H9 (cell line): ENCODE data around the gene TEAD1. TPM values are rescaled to one million over a fixed set of nuclear protein-coding genes. Genes with fewer than 3 reads are reported as not detected.

Experiments used
- DNase-seq: peaks from one replicate; pipeline ENCODE4 v3.0.0-alpha.2; 2017
- H2AFZ ChIP-seq: one replicate; pipeline ENCODE4 v1.6.1; 2013; ENCODE audit warnings: mild to moderate bottlenecking, low read length, control low read depth, moderate library complexity
- H2AK5ac ChIP-seq: 2 replicates; pipeline ENCODE4 v1.6.1; 2013; ENCODE audit warnings: low read length, control low read depth, mixed read lengths; ENCODE audit not compliant: insufficient read length
- H2BK120ac ChIP-seq: one replicate; pipeline ENCODE4 v1.6.1; 2013; ENCODE audit warnings: low read depth, mild to moderate bottlenecking, low read length, control low read depth, inconsistent platforms; ENCODE audit not compliant: poor library complexity, severe bottlenecking
- H2BK12ac ChIP-seq: 2 replicates; pipeline ENCODE4 v1.6.1; 2013; ENCODE audit warnings: low read length, control low read depth, mixed read lengths, low read depth; ENCODE audit not compliant: insufficient read length
- H2BK15ac ChIP-seq: 2 replicates; pipeline ENCODE4 v1.6.1; 2013; ENCODE audit warnings: low read depth, low read length, control low read depth
- H2BK20ac ChIP-seq: one replicate; pipeline ENCODE4 v1.6.1; 2013; ENCODE audit warnings: low read depth, mild to moderate bottlenecking, low read length, control low read depth, inconsistent platforms; ENCODE audit not compliant: poor library complexity, severe bottlenecking
- H2BK5ac ChIP-seq: 2 replicates; pipeline ENCODE4 v1.6.1; 2013; ENCODE audit warnings: low read length, control low read depth, mixed read lengths; ENCODE audit not compliant: insufficient read length
- H3K14ac ChIP-seq: 2 replicates; pipeline ENCODE4 v1.6.1; 2013; ENCODE audit warnings: low read length, control low read depth; ENCODE audit not compliant: insufficient read depth
- H3K18ac ChIP-seq: 2 replicates; pipeline ENCODE4 v1.6.1; 2013; ENCODE audit warnings: low read depth, mild to moderate bottlenecking, mixed read lengths, low read length, control low read depth; ENCODE audit not compliant: insufficient read length
- H3K23ac ChIP-seq: 2 replicates; pipeline ENCODE4 v1.6.1; 2013; ENCODE audit warnings: low read length, control low read depth, mixed read lengths, low read depth; ENCODE audit not compliant: insufficient read length
- H3K23me2 ChIP-seq: 2 replicates; pipeline ENCODE4 v1.6.1; 2013; ENCODE audit warnings: low read depth, mild to moderate bottlenecking, mixed read lengths, low read length, control low read depth; ENCODE audit not compliant: insufficient read length, poor library complexity, severe bottlenecking
- H3K27ac ChIP-seq: 2 replicates; pipeline ENCODE4 v1.5.1; 2013; ENCODE audit warnings: low read length, control low read depth, mixed read lengths, low read depth; ENCODE audit not compliant: insufficient read length
- H3K27me3 ChIP-seq: 2 replicates; pipeline ENCODE4 v1.6.1; 2013; ENCODE audit warnings: low read length, control low read depth, inconsistent platforms; ENCODE audit not compliant: insufficient read depth
- H3K4ac ChIP-seq: 2 replicates; pipeline ENCODE4 v1.6.1; 2013; ENCODE audit warnings: low read depth, mild to moderate bottlenecking, control low read depth, inconsistent platforms, low read length, moderate library complexity
- H3K4me1 ChIP-seq: 2 replicates; pipeline ENCODE4 v1.6.1; 2013; ENCODE audit warnings: low read length, control low read depth, inconsistent platforms; ENCODE audit not compliant: insufficient read depth
- H3K4me2 ChIP-seq: 2 replicates; pipeline ENCODE4 v1.6.1; 2013; ENCODE audit warnings: low read length, control low read depth, mixed read lengths; ENCODE audit not compliant: insufficient read length, insufficient read depth
- H3K56ac ChIP-seq: 2 replicates; pipeline ENCODE4 v1.6.1; 2013; ENCODE audit warnings: low read depth, mild to moderate bottlenecking, mixed read lengths, low read length, control low read depth; ENCODE audit not compliant: insufficient read length
- H3K79me1 ChIP-seq: 2 replicates; pipeline ENCODE4 v1.6.1; 2013; ENCODE audit warnings: low read depth, mild to moderate bottlenecking, moderate library complexity, low read length, control low read depth, inconsistent platforms; ENCODE audit not compliant: insufficient read depth, poor library complexity, severe bottlenecking
- H3K79me2 ChIP-seq: 2 replicates; pipeline ENCODE4 v1.6.1; 2013; ENCODE audit warnings: low read length, control low read depth, inconsistent platforms; ENCODE audit not compliant: insufficient read depth
- H3K9ac ChIP-seq: 2 replicates; pipeline ENCODE4 v1.6.1; 2013; ENCODE audit warnings: low read length, control low read depth, mixed read lengths; ENCODE audit not compliant: insufficient read length; ENCODE audit errors: extremely low read depth
- H3K9me3 ChIP-seq: one replicate; pipeline ENCODE4 v1.6.1; 2013; ENCODE audit warnings: low read depth, low read length, inconsistent platforms; ENCODE audit not compliant: control insufficient read depth
- H3T11ph ChIP-seq: one replicate; pipeline ENCODE4 v1.6.1; 2013; ENCODE audit warnings: mild to moderate bottlenecking, low read length, control low read depth, inconsistent platforms
- H4K20me1 ChIP-seq: one replicate; pipeline ENCODE4 v1.6.1; 2013; ENCODE audit not compliant: control insufficient read depth, insufficient read length, insufficient read depth
- H4K5ac ChIP-seq: 2 replicates; pipeline ENCODE4 v1.6.1; 2013; ENCODE audit warnings: low read depth, mild to moderate bottlenecking, mixed read lengths, low read length, control low read depth; ENCODE audit not compliant: insufficient read length
- H4K8ac ChIP-seq: replicated peaks from 2 replicates; pipeline ENCODE4 v1.6.1; 2013; ENCODE audit warnings: low read length, control low read depth, mixed read lengths, low read depth; ENCODE audit not compliant: insufficient read length
- H4K91ac ChIP-seq: 2 replicates; pipeline ENCODE4 v1.6.1; 2013; ENCODE audit warnings: low read depth, mild to moderate bottlenecking, moderate library complexity, mixed read lengths, low read length, control low read depth; ENCODE audit not compliant: insufficient read length
- H3K27ac Mint-ChIP-seq, 3 experiments: 2 replicates in 2 of 3; 3 replicates in 1 of 3; pipeline ENCODE4 v1.8.0; 2020 to 2021; ENCODE audit warnings: mixed read lengths in 3 of 3, mild to moderate bottlenecking in 1 of 3, moderate library complexity in 1 of 3
- H3K27me3 Mint-ChIP-seq: 2 replicates; pipeline ENCODE4 v1.8.0; 2021; ENCODE audit warnings: low read depth, mild to moderate bottlenecking, moderate library complexity, mixed read lengths
- H3K36me3 Mint-ChIP-seq, 3 experiments: 2 replicates in 2 of 3; 3 replicates in 1 of 3; pipeline ENCODE4 v1.8.0; 2020 to 2021; ENCODE audit warnings: low read depth in 3 of 3, mixed read lengths in 3 of 3; ENCODE audit not compliant: insufficient read depth in 1 of 3
- H3K4me1 Mint-ChIP-seq, 2 experiments: 2 replicates each; pipeline ENCODE4 v1.8.0; 2020; ENCODE audit warnings: mixed read lengths in 2 of 2
- H3K4me3 Mint-ChIP-seq, 2 experiments: 2 replicates in 1 of 2; 3 replicates in 1 of 2; pipeline ENCODE4 v1.8.0; 2020 to 2021; ENCODE audit warnings: mild to moderate bottlenecking in 2 of 2, mixed read lengths in 2 of 2, moderate library complexity in 1 of 2
- H3K9me3 Mint-ChIP-seq, 2 experiments: 2 replicates in 1 of 2; 3 replicates in 1 of 2; pipeline ENCODE4 v1.8.0; 2020; ENCODE audit warnings: mild to moderate bottlenecking in 2 of 2, mixed read lengths in 2 of 2, moderate library complexity in 1 of 2
- WGBS: extraction: QIAGEN DNeasy Blood & Tissue Kit; methylation state at CpG from one replicate; pipeline ENCODE4 v1.1.7; 2013; ENCODE audit warnings: missing lambda C conversion rate, low lambda C conversion rate, mixed read lengths; ENCODE audit not compliant: insufficient read length; ENCODE audit errors: extremely low coverage; 5-methylcytosine and 5-hydroxymethylcytosine counted together
- total RNA-seq: library from RNA; stranded (reverse); gene quantifications from 2 replicates; pipeline ENCODE4 v1.2.1, GENCODE V29; 2021
- TF ChIP-seq, protein P1 (sequence below): fragments of 200-600 bp; sonication (generic); conservative IDR thresholded peaks from 3 replicates; pipeline ENCODE4 v1.8.0; 2021; ENCODE audit warnings: antibody characterized with exemption, mild to moderate bottlenecking

Gene TEAD1
- total RNA-seq, 1 experiment from 2014 or later, result 75.1 TPM

DNA sequence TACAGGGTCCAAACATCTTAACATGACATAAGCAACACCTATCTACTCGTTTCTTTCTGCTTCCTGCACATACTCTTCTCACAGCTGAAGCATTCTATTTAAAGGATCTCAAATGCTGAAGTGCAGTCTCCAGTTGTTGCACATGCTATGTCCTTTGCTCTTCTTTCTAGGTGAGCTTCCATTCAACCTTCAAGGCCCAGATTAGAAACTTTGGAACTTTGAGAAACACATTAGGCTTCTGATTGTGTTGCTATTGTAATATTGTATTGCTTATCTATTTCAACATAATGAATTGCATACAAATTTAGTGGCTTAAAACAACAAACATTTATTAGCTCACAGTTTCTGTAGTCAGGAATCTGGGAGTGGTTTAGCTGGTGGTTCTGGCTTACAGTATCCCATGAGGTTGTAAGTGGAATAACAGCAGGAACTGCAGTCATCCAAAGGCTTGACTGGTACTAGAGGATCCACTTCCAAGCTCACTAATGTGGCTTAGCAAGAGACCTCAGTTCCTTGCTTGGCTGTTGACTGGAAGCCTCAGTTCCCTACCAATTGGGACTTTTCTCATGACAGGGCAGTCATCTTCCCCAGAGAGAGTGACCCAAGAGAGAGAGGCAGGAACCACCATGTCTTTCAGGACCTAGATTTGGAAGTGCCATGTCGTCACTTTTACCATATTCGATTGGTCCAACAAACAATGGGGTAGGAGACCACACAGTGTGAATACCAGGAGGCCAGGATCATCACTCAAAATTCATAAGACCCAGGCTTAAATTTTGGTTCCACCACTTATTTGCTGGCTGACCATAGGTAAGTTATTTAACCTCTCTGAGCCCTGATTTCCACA is 307.7 kb downstream of the TEAD1 start:
- H3K4me3 Mint-ChIP-seq, result no peak overlapping the region
- no peak overlapping the region for H3K27ac Mint-ChIP-seq
- Histone ChIP-seq H2BK12ac (no peak overlapping the region), H2BK120ac (no peak overlapping the region), H3K27ac (no peak overlapping the region), H3K27me3 (no peaks in the 10 kb centered on the region), H4K8ac (no peak overlapping the region), H4K20me1 (no peaks in the 10 kb centered on the region), H3K79me2 (no peaks in the 10 kb centered on the region), H3K79me1 (no peaks in the 10 kb centered on the region), H2AFZ (no peak overlapping the region), H3K9me3 (no peaks in the 10 kb centered on the region), H4K91ac (no peak overlapping the region), H3K4me2 (no peak overlapping the region), H3K14ac (no peak overlapping the region), H2BK5ac (no peak overlapping the region), H2AK5ac (no peak overlapping the region), H3K18ac (no peak overlapping the region), H3K4ac (no peak overlapping the region), H3K9ac (no peak overlapping the region), H2BK15ac (no peak overlapping the region), H4K5ac (no peak overlapping the region), H3T11ph (no peak overlapping the region), H3K23ac (no peak overlapping the region), H3K56ac (no peak overlapping the region), H3K4me1 (no peaks in the 10 kb centered on the region), H3K23me2 (no peaks in the 10 kb centered on the region), H2BK20ac (no peak overlapping the region)
- no peaks in the 10 kb centered on the region for H3K36me3 Mint-ChIP-seq
- no peaks in the 10 kb centered on the region; a peak in 1 of 5 replicates for H3K9me3 Mint-ChIP-seq
- no CpG with 5 or more reads among the region's 3 CpGs for WGBS
- H3K27me3 Mint-ChIP-seq, result peaks cover 10% of the 10 kb centered on the region
- DNase-seq, result no peak
- TF ChIP-seq, protein P1, sequence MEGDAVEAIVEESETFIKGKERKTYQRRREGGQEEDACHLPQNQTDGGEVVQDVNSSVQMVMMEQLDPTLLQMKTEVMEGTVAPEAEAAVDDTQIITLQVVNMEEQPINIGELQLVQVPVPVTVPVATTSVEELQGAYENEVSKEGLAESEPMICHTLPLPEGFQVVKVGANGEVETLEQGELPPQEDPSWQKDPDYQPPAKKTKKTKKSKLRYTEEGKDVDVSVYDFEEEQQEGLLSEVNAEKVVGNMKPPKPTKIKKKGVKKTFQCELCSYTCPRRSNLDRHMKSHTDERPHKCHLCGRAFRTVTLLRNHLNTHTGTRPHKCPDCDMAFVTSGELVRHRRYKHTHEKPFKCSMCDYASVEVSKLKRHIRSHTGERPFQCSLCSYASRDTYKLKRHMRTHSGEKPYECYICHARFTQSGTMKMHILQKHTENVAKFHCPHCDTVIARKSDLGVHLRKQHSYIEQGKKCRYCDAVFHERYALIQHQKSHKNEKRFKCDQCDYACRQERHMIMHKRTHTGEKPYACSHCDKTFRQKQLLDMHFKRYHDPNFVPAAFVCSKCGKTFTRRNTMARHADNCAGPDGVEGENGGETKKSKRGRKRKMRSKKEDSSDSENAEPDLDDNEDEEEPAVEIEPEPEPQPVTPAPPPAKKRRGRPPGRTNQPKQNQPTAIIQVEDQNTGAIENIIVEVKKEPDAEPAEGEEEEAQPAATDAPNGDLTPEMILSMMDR, result no peak
- peaks cover 14% of the 10 kb centered on the region in 2 experiments for H3K4me1 Mint-ChIP-seq
